Activated CD8-positive, alpha-beta T cell treated with anti-CD3 and anti-CD28 coated beads, Interleukin-2, amount 10 ng/mL, durations not matched to agents 7 days and 5 days (primary cell): ENCODE measurements around the gene FAM20C. TPM values are rescaled to one million over a fixed set of nuclear protein-coding genes. Genes with fewer than 3 reads are reported as not detected.
"Not testable (repeated sequence)": the region's sequence is repeated elsewhere in the genome, so short reads cannot be mapped to it uniquely, and the experiment has no call there.

Source experiments
- ATAC-seq: fragments of 150-1000 bp; cut with Tn5 transposase; one replicate; pipeline ENCODE4 v1.10.0; 2021; ENCODE audit warnings: moderate library complexity
- CTCF ChIA-PET: fragments of 350-600 bp; sonication (Branson Sonifier 250); formaldehyde crosslinking; loops from one replicate; lab custom pipeline; 2021; ENCODE audit warnings: antibody characterized with exemption; lab: Charles Lee
- POLR2A ChIA-PET: fragments of 350-600 bp; sonication (Branson Sonifier 250); formaldehyde crosslinking; loops from one replicate; lab custom pipeline; 2021; ENCODE audit warnings: antibody characterized with exemption; lab: Charles Lee
- DNase-seq: peaks from one replicate; pipeline ENCODE4 v3.0.0-alpha.2; 2020
- H3K27ac Mint-ChIP-seq: one replicate; pipeline ENCODE4 v1.8.0; 2021; ENCODE audit warnings: mild to moderate bottlenecking, mixed read lengths
- H3K27me3 Mint-ChIP-seq: one replicate; pipeline ENCODE4 v1.8.0; 2021; ENCODE audit warnings: low read depth, mixed read lengths
- H3K36me3 Mint-ChIP-seq: one replicate; pipeline ENCODE4 v1.8.0; 2021; ENCODE audit warnings: low read depth, mixed read lengths
- H3K4me1 Mint-ChIP-seq: one replicate; pipeline ENCODE4 v1.8.0; 2021; ENCODE audit warnings: low read depth, mixed read lengths
- H3K4me3 Mint-ChIP-seq: one replicate; pipeline ENCODE4 v1.8.0; 2021; ENCODE audit warnings: mild to moderate bottlenecking, mixed read lengths
- H3K9me3 Mint-ChIP-seq: one replicate; pipeline ENCODE4 v1.8.0; 2022; ENCODE audit warnings: mixed read lengths; ENCODE audit not compliant: insufficient read depth
- total RNA-seq, 2 experiments: library from RNA; stranded (reverse); gene quantifications; one replicate each; pipeline ENCODE4 v1.2.3, GENCODE V29; 2021

FAM20C gene
- total RNA-seq, 2 experiments from 2014 or later = 0.74 TPM; not detected in 1

- DNase-seq, H3K36me3 Mint-ChIP-seq, ATAC-seq, H3K27ac Mint-ChIP-seq, H3K9me3 Mint-ChIP-seq, CTCF ChIA-PET, H3K4me3 Mint-ChIP-seq, POLR2A ChIA-PET, H3K27me3 Mint-ChIP-seq, H3K4me1 Mint-ChIP-seq: not testable (repeated sequence)
These were observed 104.8 kb downstream of the FAM20C start for GRCh38 chr7:297141-297540.

GRCh38 chr7:297611-298374 is 105.4 kb downstream of the FAM20C start:
- H3K27ac Mint-ChIP-seq = no peak overlapping the region
- H3K36me3 Mint-ChIP-seq = no peaks in the 10 kb centered on the region
- H3K9me3 Mint-ChIP-seq = no peaks in the 10 kb centered on the region
- H3K4me3 Mint-ChIP-seq = no peak overlapping the region
- DNase-seq (no peak), ATAC-seq (no peak)
- H3K27me3 Mint-ChIP-seq = peaks cover 3% of the 10 kb centered on the region
- ChIA-PET POLR2A (no interaction called here), CTCF (no interaction called here)
- no peaks in the 10 kb centered on the region for H3K4me1 Mint-ChIP-seq

DNA sequence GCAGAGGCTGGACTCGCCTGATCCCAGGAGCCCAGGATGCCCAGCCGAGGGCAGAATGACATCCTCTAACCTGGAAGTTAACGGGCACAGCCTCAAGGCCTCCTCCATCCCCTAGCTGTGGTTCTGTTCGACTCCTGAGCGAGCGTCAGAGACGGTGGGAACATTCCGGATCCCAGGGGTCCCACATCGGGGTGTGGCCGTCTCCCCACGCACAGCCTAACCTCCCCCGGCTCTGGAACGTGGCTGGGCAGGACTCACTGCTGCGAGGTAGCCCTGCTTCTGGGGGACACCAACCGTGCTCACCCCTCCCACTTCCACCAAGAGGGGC is 106.0 kb downstream of the FAM20C start:
- DNase-seq = no peak
- Mint-ChIP-seq H3K4me3 (no peak overlapping the region), H3K27ac (no peak overlapping the region), H3K4me1 (no peaks in the 10 kb centered on the region), H3K27me3 (no peaks in the 10 kb centered on the region), H3K9me3 (no peaks in the 10 kb centered on the region), H3K36me3 (no peaks in the 10 kb centered on the region)
- POLR2A ChIA-PET = no interaction called here
- no peak for ATAC-seq
- CTCF ChIA-PET = no interaction called here

GRCh38 chr7:298743-299142 is 106.4 kb downstream of the FAM20C start:
- CTCF ChIA-PET = no interaction called here
- no peak overlapping the region for H3K27ac Mint-ChIP-seq

DNA sequence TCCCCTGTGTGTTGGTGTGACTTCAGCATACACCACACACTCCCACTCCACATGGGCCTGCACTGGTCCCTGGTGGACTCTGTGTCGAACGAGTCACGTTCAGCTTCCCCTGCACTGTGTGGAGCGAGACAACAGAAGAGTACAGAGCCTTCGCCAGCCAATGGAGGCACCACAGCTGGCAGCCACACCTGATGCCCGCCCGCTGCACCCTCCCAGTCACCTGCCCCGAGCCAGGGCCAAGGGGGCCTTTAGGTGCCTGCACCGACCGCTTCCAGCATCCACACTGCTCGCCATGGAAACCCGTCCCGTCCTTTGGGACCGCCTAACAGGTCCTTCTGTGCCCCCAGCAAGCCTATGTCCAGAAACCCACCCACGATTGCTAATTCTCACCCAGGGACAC is 106.8 kb downstream of the FAM20C start:
- Mint-ChIP-seq H3K9me3 (no peaks in the 10 kb centered on the region), H3K4me3 (no peak overlapping the region), H3K4me1 (no peaks in the 10 kb centered on the region), H3K27me3 (no peaks in the 10 kb centered on the region), H3K27ac (no peak overlapping the region), H3K36me3 (no peaks in the 10 kb centered on the region)
- no peak for DNase-seq
- POLR2A ChIA-PET = no interaction called here
- CTCF ChIA-PET = no interaction called here
- ATAC-seq = no peak

More at GRCh38 chr7:298743-299142, 106.4 kb downstream of the FAM20C start:
- Mint-ChIP-seq H3K27me3 (no peaks in the 10 kb centered on the region), H3K4me1 (no peaks in the 10 kb centered on the region), H3K4me3 (no peak overlapping the region), H3K9me3 (no peaks in the 10 kb centered on the region), H3K36me3 (no peaks in the 10 kb centered on the region)
- POLR2A ChIA-PET = no interaction called here
- DNase-seq = no peak
- no peak for ATAC-seq

- H3K9me3 Mint-ChIP-seq = no peaks in the 10 kb centered on the region
- ATAC-seq = no peak
- H3K27ac Mint-ChIP-seq = no peak overlapping the region
- DNase-seq = no peak
- H3K4me1 Mint-ChIP-seq = no peaks in the 10 kb centered on the region
- H3K36me3 Mint-ChIP-seq = no peaks in the 10 kb centered on the region
- ChIA-PET CTCF (no interaction called here), POLR2A (no interaction called here)
- no peaks in the 10 kb centered on the region for H3K27me3 Mint-ChIP-seq
- H3K4me3 Mint-ChIP-seq = no peak overlapping the region
These were observed 107.3 kb downstream of the FAM20C start for GRCh38 chr7:299628-300027.

- ATAC-seq (no peak), DNase-seq (no peak)
- Mint-ChIP-seq H3K36me3 (no peaks in the 10 kb centered on the region), H3K9me3 (no peaks in the 10 kb centered on the region), H3K4me3 (no peak overlapping the region), H3K27me3 (no peaks in the 10 kb centered on the region), H3K27ac (no peak overlapping the region), H3K4me1 (no peaks in the 10 kb centered on the region)
- ChIA-PET CTCF (no interaction called here), POLR2A (no interaction called here)
These were observed 107.7 kb downstream of the FAM20C start for GRCh38 chr7:300048-300447.

DNA sequence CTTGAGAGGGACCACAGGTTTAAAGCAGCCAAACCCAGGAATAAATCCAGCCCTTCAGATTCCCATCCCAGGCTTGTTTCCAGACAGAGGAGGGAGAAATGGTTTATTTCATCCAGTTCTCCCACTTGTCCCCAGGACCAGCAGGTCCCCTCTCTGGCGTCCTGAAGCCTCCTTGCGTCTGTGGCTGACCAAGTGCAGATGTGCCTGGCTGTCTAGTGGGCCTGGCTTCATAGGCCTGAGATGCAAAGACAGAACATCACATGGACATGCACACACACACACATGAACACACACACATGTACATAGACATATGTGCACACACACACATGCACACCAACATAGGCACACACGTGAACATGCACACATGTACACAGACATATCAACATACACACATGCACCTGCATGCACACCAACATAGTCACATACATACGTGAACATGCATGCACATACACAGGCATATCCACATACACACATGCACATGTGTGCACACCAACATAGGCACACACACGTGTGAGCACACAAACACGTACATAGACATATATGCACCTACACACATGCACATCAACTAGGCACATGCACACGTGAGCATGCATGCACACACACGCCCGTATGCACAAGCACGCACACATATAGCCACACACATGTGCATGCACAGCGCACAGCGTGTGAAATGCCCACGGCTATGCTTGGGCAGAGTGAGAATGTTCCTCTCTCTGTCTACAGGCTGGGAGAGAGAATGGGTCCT is 108.3 kb downstream of the FAM20C start:
- no peaks in the 10 kb centered on the region for H3K4me1 Mint-ChIP-seq
- CTCF ChIA-PET = no interaction called here
- POLR2A ChIA-PET = no interaction called here
- ATAC-seq = no peak
- no peak for DNase-seq
- H3K36me3 Mint-ChIP-seq = no peaks in the 10 kb centered on the region
- H3K9me3 Mint-ChIP-seq = no peaks in the 10 kb centered on the region
- H3K27ac Mint-ChIP-seq = no peak overlapping the region
- no peaks in the 10 kb centered on the region for H3K27me3 Mint-ChIP-seq
- no peak overlapping the region for H3K4me3 Mint-ChIP-seq

DNA sequence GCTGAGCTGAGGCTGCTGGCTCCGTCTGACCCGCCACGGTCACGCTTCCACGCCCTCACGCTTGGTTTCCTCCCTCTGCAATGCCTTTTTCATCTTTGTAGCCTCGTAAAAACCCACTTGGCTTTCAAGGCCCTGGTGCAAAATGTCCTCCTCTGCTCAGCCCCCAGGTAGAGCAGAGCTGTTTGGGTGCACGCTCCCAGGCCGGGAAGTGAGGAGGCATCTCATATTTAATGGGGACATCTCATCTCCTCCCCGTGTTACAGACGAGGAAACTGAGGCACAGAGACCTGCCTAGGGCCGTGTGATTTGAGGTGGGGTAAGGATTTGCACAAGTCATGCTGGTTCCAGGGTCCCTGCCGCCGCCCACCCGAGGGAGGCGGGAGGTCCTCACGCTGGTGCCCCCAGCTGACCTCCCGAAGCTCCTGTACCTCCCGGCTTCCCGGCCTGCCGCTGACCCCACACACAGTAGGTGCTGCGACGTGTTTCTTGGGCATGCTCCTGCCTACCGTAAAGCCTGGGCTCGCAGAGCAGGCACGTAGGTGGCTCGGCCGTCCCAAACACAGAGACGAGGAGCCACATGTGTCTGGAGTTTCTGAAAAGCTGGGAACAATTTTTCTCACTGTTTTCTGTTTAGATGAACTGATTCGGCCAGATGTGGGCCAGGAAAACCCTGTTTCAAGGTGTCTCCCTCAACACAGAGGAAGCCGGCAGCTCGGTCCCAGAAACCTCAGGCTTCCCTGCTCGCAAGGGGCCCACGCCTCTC is 109.1 kb downstream of the FAM20C start:
- ChIA-PET POLR2A (no interaction called here), CTCF (no interaction called here)
- no peak for ATAC-seq
- Mint-ChIP-seq H3K27me3 (no peaks in the 10 kb centered on the region), H3K4me1 (no peaks in the 10 kb centered on the region), H3K9me3 (no peaks in the 10 kb centered on the region), H3K4me3 (no peak overlapping the region), H3K27ac (no peak overlapping the region), H3K36me3 (no peaks in the 10 kb centered on the region)
- no peak for DNase-seq

DNA sequence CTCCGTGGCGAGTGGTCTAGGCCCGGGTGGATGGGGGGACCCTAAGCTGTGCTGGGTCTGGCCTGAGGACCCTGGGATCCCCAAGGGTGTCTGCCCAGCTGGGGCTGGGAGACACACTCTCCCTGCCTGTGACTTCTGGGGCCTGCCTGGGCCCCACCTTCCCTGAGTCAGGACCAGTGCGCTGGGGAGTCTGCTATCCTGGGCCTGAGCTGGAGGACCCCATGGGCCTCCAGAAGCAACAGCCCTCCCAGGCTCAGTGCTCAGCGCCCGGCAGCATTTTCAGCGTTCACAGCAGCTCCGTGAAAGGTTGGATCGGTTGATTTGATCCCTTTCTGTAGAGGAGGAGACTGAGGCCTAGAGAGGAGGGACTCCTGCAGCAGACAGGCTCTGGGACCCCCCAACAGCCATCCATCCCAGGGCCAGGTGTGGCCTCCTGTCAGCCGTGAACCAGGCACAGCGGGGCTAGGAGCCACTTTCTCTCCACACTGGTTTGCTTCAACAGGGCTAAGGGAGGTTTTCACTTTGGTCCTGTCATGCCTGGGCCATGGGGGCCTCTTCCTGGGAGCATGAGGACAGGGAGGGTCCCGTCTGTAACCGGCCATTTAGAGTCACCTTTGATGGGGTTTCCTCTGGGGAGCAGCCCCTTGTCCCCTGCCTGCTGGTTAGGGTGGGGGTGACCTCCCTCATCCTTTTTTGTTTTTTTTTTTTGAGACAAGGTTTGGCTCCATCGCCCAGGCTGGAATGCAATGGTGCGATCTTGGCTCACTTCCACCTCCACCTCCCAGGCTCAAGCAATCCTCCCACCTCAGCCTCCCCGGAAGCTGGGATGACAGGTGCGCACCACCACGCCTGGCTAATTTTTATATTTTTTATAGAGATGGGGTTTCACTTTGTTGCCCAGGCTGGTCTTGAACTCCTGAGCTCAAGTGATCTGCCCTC is 110.0 kb downstream of the FAM20C start:
- no peak for ATAC-seq
- no peaks in the 10 kb centered on the region for H3K27me3 Mint-ChIP-seq
- DNase-seq = no peak
- H3K36me3 Mint-ChIP-seq = no peaks in the 10 kb centered on the region
- ChIA-PET POLR2A (no interaction called here), CTCF (no interaction called here)
- H3K4me1 Mint-ChIP-seq = no peaks in the 10 kb centered on the region
- H3K4me3 Mint-ChIP-seq = no peak overlapping the region
- no peaks in the 10 kb centered on the region for H3K9me3 Mint-ChIP-seq
- H3K27ac Mint-ChIP-seq = no peak overlapping the region

DNA sequence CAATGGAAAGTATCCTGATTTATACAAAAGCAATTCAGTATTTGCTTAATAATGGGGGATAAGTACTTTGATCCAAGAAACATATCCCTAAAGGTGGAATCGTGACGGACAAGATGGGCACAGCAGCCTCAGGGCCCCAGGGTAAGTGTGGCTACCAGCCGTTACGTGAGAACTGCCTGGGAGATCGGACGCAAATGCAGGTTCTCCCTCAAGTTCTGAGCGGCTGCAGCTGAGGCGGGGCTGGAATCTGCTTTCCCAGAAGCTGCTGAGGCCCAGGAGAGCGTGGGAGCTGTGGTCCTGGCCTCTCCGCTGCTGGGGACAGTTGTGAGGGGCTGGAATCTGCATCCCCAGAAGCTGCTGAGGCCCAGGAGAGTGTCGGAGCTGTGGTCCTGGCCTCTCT is 111.1 kb downstream of the FAM20C start:
- no peaks in the 10 kb centered on the region for H3K27me3 Mint-ChIP-seq
- H3K36me3 Mint-ChIP-seq = no peaks in the 10 kb centered on the region
- no peak for ATAC-seq
- no peak overlapping the region for H3K4me3 Mint-ChIP-seq
- no peaks in the 10 kb centered on the region for H3K4me1 Mint-ChIP-seq
- no peaks in the 10 kb centered on the region for H3K9me3 Mint-ChIP-seq
- ChIA-PET POLR2A (no interaction called here), CTCF (no interaction called here)
- no peak overlapping the region for H3K27ac Mint-ChIP-seq
- no peak for DNase-seq
